ENCODE data around the gene GMDS. TPM values are rescaled to one million over a fixed set of nuclear protein-coding genes. Genes with fewer than 3 reads are reported as not detected.

The GMDS gene
- total and polyA plus RNA-seq, 2 of the 4 experiments (the other 2 are of a cell fraction) = 7.3 to 21.9 TPM

DNA sequence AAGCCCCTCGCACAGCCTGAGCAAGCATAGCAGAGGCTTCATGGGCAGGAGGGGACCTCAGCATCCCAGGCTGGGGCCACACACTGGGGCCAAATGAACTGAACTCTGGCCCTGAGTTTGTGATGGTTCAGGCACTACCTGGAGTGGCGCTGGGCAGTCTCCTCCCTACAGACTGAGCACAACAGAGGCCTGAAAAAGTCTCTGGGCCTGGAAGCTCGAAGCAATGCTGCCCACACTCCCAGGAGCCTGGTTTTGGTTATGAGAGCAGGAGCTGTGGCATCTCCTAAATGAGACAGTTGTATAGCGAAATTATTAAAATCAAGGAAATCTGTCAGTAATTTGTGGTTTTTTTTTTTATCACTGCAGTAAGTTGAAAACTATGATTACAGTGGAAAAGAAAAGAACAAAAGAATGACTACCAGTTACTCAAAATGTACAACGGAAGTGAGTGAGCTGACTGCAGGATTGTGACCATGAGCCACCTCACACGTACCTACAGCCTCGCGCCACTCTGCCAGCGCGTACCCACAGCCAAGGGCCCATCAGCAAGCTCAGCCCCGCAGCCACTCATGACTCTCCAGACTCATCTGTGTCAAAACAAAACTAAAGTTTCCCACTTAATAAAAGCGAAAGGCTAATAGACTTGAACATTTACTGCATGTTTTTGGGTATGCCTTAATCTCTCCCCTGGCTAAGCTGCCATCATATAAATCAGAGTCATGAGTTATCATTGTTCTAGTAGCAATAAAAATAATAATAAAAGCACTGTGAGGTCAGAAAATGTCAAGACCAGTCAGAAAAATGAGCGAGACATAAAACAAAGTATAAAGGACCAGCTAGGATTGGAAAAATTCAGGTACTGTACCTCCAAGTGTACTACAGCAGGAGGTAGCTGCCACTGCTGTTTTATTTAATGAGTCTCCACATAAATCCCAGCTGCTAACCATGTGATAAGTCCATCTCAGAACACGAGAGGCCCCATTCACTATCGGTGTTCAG lies 458.7 kb downstream of the GMDS start:
- Histone ChIP-seq H2BK5ac (ENCODE audit: low read depth, low read length, poor library complexity, severe bottlenecking) (no peak overlapping the region), H2AK9ac (replicated peaks; ENCODE audit: low read depth, low read length, poor library complexity) (no peak overlapping the region), H3K9me1 (ENCODE audit: insufficient read depth, low read length) (peaks cover 3% of the 10 kb centered on the region; the same call in 1 of the 2 replicates), H4K91ac (ENCODE audit: insufficient read depth, low read depth, low read length) (no peak overlapping the region), H3K9ac (ENCODE audit: low read depth, low read length) (no peak overlapping the region), H3K23ac (ENCODE audit: low read depth, low read length) (no peak overlapping the region), H2BK20ac (ENCODE audit: low read depth, low read length) (no peak overlapping the region), H3K79me1 (ENCODE audit: low read depth in 1 of 2, low read length in 2 of 2) (no peaks in the 10 kb centered on the region), H3K27ac (ENCODE audit: insufficient read depth, low read length) (no peak overlapping the region), H2AFZ (replicated peaks; ENCODE audit: low read length, poor library complexity) (no peak overlapping the region), H2BK15ac (ENCODE audit: low read depth, low read length) (no peak overlapping the region), H2AK5ac (ENCODE audit: low read depth, low read length) (no peak overlapping the region), H3K4me3 (ENCODE audit: insufficient read depth, low read depth, low read length) (no peak overlapping the region), H2BK120ac (ENCODE audit: low read depth, low read length) (no peak overlapping the region), H3K4me2 (ENCODE audit: low read depth, low read length) (no peak overlapping the region), H4K20me1 (ENCODE audit: insufficient read depth, low read length) (no peaks in the 10 kb centered on the region), H3K4me1 (ENCODE audit: control insufficient read depth, insufficient read depth, low read length) (peaks cover 4% of the 10 kb centered on the region), H3K36me3 (ENCODE audit: control insufficient read depth, insufficient read depth, low read length) (no peaks in the 10 kb centered on the region), H3K9me3 (ENCODE audit: control insufficient read depth, insufficient read depth, low read length) (no peaks in the 10 kb centered on the region), H3K27me3 (ENCODE audit: control insufficient read depth, insufficient read depth, low read length) (no peaks in the 10 kb centered on the region), H4K8ac (ENCODE audit: low read depth in 2 of 2, low read length in 2 of 2) (no peak overlapping the region), H4K5ac (ENCODE audit: low read depth, low read length) (no peak overlapping the region), H3K4ac (ENCODE audit: low read depth, low read length) (no peak overlapping the region), H3K18ac (ENCODE audit: low read depth, low read length) (no peak overlapping the region), H3K56ac (ENCODE audit: extremely low read depth, insufficient read depth, low read length) (no peak overlapping the region), H3K14ac (replicated peaks; ENCODE audit: low read depth, low read length) (no peak overlapping the region)
- no peak for TF ChIP-seq CHD1 (IDR thresholded peaks at IDR 0.05; ENCODE audit: low read depth, low read length)
- no peak for TF ChIP-seq MXI1 (IDR thresholded peaks at IDR 0.05; ENCODE audit: borderline replicate concordance, low read depth, low read length)
- TF ChIP-seq CEBPB (IDR thresholded peaks at IDR 0.05; ENCODE audit: low read depth, low read length) = no peak
- no peak for TF ChIP-seq FOS (IDR thresholded peaks at IDR 0.05; ENCODE audit: low read depth, low read length)
- TF ChIP-seq MAFK (IDR thresholded peaks at IDR 0.05; ENCODE audit: low read depth, low read length) = no peak
- no peak for ATAC-seq (ENCODE audit: low read depth)
- no TSS peak for BruUV-seq (replicated peaks)
- dilution Hi-C loops (cut with HindIII; ENCODE audit: low sequenced_read_pairs, unreplicated experiment) (no loop called here), intact Hi-C loops (cut with micrococcal nuclease) (no loop called here), in situ Hi-C loops (cut with MboI; ENCODE audit: low sequenced_read_pairs) (no loop called here)
- POLR2A ChIA-PET (ENCODE audit: unreplicated experiment) = no interaction called here
- CTCF ChIA-PET = no interaction called here
- 100% methylated on average over 5 of the region's 15 CpGs; no CpG with 5 or more reads in 1 of the 2 experiments for WGBS, 2 experiments (ENCODE audit: extremely low coverage in 2 of 2, insufficient read length in 1 of 2)
- no peak for DNase-seq
